Activated CD4-positive, alpha-beta T cell treated with anti-CD3 and anti-CD28 coated beads, Interleukin-2, amount 50 U/mL, for 24 hours (primary cell): ENCODE results near the gene UBR2.
A peak's percentile ranks its signal among the peaks of the same experiment; 100 is the strongest.
"Not testable (repeated sequence)": the region's sequence is repeated elsewhere in the genome, so short reads cannot be mapped to it uniquely, and the experiment has no call there.

Experiments used
- DNase-seq, 2 donors: peaks; one replicate each; pipeline ENCODE4 v3.0.0-alpha.2; 2020; ENCODE audit warnings: low read depth in 1 of 2, low spot score in 1 of 2

Gene UBR2

DNA sequence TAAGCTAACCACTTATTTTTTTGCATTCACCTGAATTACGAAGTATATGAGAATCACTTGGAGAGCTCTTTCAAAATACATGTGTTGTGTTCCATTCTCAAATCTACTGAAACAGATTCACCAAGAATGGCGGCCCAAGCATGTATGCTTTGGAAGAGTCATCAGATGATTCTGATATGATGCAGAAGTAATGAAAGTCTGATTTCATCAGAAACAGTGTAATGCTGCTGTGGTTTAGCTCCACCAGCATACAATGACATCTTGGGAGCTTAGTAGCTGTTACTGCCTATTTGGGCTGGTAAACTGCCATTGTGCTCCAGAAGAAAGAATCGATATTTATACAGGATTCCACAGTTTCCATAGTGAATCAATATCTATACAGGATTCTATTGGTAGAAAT is 52.9 kb downstream of the UBR2 start:
- no peak for DNase-seq

DNA sequence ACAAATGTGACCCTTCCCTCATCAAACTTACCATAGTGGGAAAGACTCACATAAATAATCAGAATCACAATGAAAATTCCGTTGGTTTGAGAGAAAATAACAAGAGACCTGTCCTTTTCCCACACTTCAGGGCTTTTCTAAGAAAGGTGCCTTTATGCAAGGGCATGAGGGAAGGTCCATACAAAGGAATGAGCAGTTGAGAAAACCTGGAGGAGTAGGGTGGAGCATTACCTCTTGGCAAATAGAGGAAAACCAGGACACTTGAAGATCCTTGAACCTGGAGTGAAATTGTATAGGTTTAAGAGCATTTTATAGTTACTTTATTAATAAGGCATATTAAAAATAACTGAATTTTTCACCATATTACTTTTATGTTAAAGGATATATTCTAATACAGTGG is 54.3 kb downstream of the UBR2 start:
- no peak for DNase-seq

DNA sequence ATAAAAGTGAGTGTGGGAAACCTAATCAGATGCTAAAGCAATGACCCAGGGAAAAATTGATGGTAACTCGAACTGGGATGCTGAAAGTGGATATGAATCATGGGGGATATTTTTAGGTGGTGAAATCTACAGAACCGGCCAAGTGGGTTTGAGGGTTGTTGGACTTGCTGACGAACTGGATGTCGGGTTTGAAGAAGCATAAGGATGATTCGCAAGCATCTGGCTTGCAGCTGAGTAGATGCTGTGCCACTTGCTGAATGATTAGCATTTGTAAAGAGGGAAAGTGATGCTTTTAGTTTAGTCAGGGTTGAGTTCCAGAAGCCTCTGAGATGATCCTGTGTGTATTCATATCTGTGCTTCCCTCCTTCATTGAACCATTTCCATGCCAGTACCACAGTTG is 54.9 kb downstream of the UBR2 start:
- no peak for DNase-seq

DNA sequence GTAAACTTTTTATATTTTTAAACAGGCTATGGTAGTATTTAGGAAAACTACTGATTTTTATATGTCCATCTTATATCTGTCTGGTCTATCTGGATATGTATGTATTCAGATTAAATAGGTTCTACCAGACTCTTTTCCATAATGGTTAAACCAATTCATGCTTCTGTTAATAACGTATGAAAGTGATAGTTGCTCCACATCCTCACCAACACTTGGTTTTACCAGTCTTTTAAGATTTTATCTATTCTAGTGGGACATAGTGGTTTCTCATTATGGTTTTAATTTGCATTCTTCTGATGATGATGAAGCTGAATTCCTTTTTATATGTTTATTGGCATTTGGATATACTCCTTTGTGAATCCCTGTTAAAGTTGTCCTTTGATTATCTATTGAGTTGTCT is 56.1 kb downstream of the UBR2 start:
- DNase-seq, result no peak

DNA sequence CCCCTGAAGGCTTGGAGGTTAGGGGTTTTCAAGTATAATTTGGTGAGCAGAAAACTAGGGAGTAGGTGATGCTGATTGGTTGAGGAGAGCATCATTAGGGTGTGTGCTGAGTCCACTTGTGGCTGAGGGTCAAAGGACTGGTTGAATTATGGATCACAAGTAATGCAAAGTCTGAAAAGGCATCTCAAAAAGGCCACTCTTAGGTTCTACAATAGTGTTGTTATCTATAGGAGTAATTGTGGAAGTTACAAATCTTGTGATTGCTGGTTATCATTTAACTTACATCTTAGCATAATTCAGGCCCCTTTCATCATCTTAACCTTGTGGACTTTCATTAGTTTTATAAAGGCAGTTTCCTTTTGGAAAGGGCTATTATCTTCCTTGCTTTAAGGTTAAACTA is 60.8 kb downstream of the UBR2 start:
- DNase-seq, result no peak

DNA sequence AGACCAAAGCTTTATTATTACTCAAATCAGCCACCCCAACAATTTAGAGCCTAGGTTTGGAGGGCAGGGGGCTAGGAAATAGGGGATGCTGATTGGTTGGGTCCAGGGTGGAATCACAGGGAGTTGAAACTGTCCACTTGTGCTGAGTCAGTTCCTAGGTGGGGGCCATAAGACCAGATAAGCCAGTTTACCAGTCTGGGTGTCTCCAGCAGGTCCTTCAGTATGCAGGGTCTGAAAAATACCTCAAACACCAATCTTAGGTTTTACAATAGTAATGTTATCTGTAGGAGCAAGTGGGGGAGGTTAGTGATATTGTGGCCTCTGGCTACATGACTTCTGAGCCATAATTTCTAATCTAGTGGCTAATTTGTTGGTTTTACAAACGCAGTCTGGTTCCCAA is 63.2 kb downstream of the UBR2 start:
- DNase-seq, result no peak

DNA sequence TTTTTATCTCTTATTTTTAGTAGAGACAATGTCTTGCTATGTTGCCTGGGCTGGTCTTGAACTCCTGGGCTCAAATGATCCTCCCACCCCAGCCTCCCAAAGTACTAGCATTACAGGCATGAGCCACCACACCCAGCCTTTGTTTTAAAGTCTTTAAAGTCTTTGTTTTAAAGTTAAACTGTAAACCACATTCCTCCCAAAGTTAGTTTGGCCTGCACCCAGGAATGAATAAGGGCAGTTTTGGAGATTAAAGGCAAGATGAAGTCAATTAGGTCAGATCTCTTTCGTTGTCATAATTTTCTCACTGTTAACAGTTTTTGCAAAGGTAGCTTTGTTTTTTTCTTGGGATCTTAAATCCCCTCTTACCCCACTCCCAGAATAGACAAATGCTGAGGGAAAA is 63.8 kb downstream of the UBR2 start:
- no peak for DNase-seq

DNA sequence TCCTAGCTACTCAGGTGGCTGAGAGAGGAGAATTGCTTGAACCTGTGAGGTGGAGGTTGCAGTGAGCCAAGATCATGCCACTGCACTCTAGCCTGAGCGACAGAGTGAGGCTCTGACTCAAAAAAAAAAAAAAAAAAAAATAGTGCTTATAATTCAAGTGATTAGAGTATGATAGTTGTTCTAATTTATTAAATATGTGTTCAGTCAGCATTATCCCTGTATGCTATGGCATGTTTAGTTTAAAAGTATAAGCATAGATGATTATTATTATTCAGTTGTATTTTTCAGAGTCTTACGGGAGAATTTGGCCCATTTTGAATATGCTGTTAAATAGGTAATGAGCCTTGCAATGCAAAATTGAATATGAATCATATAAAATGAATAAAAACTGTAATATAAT is 64.8 kb downstream of the UBR2 start:
- no peak for DNase-seq

DNA sequence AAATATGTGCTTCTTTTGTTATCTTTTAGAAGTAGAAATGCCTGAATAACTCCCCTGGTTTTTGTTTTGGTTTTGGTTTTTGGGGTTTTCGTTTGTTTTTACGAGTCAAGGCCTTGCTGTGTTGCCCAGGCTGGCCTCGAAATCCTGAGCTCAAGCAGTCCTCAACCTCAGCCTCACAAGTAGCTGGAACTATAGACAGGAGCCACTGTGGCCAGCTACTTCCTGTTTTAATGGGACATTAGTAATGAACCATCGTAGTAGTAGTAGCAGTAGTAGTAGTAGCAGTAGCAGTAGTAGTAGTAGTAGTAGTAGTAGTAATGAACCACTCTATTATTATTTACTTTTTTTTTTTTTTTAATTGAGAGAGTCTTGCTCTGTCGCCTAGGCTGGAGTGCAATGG is 66.0 kb downstream of the UBR2 start:
- no peak for DNase-seq

DNA sequence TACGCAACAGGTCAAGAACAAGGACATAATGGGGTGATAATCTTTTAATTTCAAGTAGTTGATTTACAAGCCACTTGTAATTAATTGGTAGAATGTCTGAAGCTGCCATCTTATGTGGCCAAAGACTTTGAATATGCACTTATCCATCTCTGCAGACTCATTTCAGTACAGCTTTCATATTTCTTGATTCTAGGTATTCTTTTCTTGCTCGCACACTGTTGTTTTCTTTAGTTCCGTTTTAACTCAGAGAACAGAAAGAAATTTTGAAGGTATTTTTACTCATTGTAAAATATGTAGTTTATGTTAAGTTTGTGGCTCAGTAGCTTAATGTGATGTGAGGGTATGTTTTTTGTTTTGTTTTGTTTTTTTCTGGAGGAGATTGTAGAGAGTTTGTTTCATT is 73.9 kb downstream of the UBR2 start:
- DNase-seq, result no peak

DNA sequence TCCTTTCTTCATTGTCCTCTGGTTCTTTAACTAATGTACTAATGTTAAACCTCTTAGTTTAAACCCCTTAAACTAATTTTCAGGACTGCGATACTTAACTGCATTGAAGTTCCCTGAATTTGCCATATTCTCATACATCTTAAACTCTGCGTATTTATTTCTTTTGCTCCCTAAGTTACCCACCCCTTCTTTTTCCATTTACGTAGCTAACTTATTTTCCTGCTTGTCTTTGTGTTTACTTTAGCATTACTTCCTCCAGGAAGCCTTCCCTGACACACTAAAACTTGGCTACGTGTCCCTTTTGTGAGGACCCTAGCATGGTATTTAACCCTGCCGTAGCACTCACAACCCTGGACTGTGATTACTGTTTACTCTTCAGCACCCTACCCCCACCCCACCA is 79.0 kb downstream of the UBR2 start:
- DNase-seq, result no peak

DNA sequence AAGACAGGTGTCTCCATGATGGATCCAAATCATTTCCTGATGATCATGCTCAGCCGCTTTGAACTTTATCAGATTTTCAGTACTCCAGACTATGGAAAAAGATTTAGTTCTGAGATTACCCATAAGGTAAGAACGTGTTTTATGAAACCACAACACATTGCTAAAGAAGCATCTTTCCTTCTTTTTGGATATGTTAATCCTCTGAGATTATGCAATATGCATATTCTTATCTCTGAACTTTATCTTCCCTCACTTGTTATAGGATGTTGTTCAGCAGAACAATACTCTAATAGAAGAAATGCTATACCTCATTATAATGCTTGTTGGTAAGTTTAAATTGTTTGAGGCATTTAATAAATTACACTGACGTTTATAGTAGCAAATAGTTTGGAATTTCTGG is 80.4 kb downstream of the UBR2 start:
- no peak for DNase-seq

DNA sequence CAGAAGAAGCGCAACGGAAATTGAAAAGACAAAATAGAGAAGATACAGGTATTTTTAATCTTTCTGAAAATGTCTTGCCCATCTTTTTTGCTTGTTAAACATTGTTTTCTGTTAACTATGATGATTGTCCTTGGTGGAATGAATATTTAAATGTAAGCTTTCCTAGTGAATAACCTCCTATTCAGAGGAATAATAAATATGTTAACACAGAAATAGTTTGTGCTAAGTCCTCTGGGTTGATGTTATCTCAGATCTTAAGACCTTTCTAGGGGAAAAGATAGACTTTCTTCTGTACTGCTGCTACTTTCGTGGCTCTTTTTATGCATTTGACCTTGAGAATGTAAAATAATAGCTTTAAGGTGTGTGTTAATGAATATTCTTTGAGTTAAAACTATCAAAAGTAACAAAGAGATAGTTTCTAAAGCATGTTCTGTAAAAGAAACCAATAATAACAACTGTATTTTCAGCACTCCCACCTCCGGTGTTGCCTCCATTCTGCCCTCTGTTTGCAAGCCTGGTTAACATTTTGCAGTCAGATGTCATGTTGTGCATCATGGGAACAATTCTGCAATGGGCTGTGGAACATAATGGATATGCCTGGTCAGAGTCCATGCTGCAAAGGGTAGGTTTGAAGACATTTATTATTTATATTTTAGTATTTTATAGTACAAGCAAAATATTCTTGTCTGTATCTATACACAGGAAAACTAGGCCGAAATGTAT is 88.4 kb downstream of the UBR2 start:
- DNase-seq, result no peak

DNA sequence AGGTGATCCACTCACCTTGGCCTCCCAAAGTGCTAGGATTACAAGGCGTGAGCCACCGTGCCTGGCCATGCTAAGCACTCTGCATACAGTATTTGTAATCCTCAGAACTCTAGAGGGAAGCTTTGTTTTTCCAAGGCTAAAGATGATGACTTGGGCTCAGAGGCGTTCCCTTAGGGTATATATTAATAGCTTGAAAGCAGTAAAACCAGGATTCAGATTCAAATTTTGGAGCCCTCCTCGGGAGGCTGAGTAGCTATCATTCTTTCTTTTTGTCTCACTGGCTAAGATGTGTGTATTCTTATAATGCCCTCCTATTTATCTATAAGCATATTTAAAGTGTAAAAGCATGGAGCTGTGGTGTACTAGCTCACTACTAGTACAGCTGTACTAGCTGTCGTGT is 90.0 kb downstream of the UBR2 start:
- no peak for DNase-seq

DNA sequence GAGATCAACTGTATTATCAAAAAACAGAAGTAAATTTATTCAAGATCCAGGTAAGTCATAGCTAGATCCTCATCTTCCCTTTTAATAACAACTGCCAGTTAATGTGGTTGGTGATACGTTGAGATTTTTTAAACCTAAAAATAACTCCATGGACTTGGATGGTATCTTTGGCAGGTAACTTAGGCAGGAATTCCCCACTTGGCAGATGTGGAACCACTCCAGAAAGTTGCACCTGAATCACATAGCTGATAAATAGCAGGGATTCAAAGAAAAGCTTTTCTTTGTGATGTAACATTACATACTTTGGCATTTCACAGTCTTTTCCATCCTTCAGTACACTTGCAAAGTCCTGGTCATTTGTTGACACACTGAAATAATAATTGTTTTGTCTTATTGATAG is 96.0 kb downstream of the UBR2 start:
- DNase-seq, result no peak

DNA sequence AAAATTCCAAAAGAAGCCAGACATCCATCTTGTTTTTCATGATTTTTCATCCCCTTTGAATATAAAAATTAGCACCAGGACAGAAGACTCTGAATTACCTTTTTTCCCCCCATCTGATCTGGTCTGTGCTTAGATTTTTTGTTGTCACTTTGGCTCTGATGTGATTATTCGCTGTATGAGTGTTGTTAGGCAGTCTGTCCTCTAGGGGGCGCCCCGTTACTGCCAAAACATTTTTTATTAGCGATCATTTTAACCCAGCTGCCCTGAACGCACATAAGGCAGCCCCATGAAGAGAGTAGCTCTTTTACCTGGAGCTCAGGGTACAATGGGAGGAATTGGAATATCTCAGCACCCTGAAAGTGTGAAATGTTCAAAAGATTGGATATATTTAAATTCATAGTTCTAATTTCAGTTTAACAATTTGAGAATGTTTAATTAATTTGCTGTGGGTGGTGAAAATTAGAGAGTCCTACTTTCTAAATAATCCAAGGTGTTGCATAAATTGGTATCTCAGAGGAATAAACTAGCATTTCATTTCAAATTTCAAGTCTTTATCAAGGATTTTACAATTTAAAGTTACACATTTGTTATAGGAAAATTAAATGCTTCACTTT is 97.8 kb downstream of the UBR2 start:
- peak; percentile 76 to 82 for DNase-seq

DNA sequence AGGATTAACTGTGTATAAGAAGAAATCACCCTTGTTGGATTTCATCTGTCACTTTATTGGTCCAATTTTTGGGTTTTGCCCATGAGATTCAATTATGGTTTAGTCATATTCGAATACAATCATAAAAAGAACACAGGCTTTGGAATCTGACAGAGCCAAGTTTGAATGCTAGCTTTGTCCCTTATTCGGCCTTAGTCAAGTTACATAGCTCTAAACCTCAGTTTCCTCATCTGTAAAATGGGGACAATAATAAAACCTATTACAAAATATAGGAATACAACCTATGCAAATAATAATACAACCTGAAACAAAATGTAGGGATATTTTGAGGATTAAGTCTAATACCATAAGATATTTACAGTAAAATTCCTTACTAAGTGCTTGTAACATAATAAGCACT is 100.9 kb downstream of the UBR2 start:
- no peak for DNase-seq

DNA sequence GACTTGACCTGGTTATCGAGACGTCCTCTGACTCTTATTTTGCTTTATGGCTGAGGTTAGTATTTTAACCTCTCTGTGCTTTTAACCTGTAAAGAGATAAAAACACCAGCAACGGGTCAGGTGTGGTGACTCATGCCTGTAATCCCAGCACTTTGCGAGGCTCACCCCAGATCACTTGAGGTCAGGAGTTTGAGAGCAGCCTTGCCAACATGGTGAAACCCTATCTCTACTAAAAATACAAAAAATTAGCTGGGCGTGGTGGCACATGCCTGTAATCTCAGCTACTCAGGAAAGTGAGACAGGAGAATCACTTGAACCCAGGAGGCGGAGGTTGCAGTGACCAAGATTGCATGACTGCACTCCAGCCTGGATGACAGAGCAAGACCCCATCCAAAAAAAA is 110.5 kb downstream of the UBR2 start:
- DNase-seq, result not testable (repeated sequence)

DNA sequence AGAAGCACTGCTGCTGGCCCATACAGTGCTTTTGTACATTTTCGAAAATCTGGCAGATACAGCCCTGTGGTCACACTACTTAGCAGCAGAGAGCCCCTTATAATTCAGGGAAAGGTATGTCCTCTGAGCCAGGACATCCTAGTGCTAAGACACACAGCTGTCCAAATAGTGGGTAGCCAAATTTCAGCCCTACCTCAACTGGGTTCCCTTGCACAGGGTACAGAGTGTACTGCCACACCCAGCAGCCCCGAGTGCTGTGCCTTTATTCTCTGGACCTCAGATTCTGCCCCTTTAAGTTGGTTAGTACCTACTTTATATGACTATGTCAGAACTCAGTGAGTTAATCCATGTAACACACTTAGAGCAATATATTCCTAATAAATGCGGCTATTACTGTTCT is 111.0 kb downstream of the UBR2 start:
- no peak for DNase-seq

DNA sequence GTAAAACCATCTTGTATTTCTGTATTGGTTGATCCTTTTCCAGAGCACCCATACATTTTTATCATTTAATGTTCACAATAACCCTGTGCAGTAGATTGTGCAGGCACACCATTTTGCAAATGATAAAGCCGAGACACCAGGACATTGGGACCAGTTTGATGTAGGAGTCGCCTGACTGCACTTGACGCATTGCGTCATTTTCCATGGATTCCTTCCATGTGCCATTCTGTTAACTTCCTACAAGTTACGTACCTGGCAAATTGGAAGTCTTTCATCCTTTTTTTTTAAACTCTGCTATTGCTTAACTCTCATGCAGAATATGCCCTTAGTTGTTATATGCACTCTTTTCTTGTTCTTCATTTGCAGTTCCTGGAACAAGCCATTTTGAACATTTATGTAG is 115.5 kb downstream of the UBR2 start:
- no peak for DNase-seq

DNA sequence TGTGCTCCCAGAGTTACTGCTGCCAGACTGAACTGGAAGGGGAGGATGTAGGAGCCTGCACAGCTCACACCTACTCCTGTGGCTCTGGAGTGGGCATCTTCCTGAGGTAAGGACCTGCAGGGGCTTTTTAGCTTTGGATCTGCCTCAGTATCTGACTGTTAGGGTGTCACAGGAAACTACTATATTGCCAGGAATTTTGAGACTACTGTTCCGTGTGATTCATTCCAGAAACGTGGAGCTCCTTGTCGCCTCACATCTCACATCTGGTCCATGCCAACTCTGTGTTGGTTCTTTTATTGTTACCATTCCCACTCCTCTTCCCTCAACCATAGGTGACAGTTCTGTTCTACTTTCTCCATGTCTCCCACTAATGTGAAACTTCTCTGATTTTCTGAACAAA is 124.5 kb downstream of the UBR2 start:
- no peak for DNase-seq

DNA sequence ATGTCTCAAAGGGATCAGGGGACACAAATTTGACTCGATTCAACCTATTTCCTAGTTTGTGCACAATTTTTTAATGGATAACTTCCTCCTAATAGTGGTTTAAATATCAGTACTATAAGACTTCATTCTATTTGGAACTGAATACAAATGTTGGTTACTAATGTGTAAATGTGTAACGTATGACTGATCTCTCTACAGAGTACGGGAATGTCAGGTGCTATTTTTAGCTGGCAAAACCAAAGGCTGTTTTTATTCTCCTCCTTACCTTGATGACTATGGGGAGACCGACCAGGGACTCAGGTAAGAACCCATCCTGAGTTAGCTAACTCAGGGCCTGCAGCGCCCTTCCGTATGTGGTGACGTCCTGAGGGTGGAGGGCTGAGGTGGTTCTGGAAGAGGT is 125.5 kb downstream of the UBR2 start:
- no peak for DNase-seq

DNA sequence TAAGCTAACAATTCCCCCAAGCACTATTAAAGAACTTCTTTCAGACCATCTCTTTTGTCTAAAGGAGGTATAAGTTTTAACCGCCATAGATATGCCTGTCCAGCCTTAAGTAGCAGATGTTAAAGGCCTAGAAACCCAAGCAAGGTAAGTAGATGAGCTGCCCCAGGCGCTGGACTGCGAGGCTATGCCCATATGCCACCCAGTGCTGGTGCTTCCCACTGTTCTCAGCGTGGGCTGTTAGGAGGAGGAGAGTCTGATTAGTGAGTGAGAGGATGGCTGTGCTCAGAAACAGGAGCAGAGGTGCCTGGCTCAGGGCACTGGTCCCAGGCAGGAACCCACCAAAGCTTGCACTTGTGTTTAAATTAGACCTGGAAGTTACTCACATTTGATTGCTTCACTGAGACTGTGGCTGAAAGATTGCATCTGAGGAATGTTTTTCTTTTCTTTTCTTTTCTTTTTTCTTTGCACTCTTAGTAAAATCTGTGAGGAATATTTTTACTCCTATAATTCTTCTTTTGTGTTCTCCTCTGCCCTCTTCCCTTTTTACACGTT is 126.4 kb downstream of the UBR2 start:
- DNase-seq, result no peak
